Measurements from ENCODE around the gene ZNF593OS.

Gene ZNF593OS

DNA sequence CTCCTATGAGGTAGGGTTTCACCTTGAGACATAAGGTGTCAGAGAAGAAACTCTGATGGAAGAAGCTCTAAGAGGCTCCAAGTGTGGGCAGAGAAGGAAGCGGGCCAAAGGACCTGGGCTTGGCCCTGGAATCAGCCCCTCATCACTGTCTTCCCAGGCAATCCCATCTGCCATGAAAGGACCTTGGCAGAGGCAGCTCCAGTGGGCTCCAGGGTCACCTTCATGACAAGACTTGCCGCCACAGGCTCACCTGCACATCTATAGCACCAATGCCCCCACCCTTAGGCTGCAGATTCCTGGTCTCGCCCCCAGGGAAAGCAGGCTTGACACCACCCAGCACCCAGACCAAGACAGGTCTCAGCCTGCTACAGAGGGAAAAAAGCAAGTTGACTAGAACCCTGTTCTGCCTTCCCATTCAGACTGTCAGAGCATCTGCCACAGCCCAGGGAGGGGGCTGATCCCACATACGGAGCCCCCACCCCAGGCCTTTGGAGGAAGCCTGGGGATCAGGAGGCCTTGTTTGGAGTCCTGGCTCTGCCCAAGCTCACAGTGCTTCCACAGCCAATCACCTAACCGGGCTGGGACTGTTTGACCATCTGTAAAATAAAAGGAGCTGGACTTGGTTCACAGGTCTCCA is 13.2 kb downstream of the ZNF593OS start:
- no peak for DNase-seq

DNA sequence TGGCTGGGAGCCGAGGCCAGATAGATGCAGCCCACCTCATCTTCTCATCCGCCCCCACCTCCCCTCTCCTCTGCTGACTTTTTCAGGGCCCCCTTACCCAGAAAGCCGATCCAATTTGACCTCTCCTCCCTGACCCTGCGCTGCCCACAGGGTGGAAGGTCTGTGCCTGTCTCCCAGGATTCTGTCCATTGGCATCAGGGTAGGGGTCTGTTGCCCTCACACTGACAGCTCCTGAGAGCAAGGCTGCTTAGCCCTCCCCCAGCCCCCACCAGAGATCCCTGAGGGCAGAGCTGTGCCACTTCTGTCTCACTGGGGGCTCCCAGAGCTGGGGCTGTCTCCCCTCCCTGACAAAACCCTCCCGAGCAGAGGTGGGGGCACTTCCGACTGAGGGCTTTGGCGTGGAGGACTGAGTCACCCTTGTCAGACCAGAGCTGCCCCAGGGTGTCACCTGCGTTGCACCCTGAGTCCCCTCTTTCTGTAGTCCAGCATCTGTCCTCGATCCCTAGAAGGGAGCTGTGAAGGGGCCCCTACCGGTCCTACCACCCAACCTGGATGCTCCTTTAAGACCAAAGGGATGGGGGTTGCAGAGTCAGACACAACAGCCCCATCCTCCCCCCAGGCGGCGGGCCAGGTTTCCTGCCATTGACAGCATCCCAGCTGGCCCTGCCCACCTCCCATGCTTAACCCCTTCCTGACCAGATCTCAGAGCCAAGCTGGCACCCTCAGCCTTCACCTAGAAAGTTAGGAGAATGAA is 15.2 kb downstream of the ZNF593OS start:
- DNase-seq, result no peak

DNA sequence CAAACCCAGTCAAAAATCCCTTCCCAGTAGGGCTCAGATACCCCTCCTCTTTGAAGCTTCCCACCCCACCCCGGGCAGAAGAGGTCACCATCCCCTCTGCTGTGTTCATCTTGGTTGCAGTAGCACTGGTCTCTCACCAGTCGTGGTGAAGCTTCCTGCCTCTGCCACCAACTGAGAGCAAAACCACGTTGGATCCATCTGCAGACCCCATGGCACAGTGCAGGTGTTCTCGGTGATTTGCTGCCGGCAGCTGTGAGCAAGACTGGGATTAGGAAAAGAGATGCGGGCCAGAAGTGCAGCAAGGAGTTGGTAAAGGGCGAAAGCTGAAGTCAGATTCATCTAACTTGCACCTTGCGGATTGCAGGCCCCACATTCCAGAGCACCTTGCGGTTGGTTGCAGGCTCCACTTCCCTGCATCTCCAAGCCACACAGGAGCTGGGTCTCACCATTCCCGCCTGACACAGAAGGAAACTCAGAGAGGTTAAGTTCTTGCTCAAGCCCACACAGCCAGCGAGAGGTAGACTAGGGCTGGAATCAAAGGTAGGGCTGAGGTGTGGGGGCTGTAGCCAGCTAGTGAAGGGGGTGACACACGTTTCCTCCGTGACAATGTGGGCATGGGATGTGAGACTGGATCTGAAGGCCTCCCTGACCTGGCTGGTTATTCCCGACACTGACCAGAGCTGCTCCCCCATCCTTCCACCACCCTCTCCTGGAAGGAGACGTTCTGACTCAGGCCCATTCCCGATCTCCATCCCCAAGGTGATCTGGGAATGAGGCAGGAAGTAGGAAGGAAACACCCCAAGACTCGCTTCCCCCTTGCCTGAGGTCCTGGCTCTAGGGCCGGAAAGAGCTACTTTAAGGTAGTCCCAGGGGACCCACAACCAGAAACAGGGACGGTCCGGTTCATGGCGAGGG is 16.0 kb downstream of the ZNF593OS start:
- DNase-seq, result no peak

DNA sequence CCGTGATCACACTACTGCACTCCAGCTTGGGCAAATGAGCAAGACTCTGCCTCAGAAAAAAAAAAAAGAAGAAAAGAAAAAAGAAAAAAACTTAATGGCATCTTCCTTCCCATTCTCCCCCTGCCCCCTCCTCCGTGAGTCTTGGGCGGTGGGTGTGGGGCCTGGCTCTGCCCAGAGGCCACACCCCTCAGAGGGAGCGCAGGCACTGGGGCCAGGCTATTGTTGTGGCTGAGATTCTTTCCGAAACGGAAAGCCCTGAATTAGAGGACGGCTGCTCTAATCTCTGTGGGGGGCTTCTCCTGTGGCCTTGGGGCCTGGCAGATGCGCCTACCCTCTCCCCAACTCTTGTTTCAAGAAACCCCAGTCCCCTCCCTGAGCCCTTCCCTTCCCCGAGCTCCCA is 16.9 kb downstream of the ZNF593OS start:
- DNase-seq, result no peak

DNA sequence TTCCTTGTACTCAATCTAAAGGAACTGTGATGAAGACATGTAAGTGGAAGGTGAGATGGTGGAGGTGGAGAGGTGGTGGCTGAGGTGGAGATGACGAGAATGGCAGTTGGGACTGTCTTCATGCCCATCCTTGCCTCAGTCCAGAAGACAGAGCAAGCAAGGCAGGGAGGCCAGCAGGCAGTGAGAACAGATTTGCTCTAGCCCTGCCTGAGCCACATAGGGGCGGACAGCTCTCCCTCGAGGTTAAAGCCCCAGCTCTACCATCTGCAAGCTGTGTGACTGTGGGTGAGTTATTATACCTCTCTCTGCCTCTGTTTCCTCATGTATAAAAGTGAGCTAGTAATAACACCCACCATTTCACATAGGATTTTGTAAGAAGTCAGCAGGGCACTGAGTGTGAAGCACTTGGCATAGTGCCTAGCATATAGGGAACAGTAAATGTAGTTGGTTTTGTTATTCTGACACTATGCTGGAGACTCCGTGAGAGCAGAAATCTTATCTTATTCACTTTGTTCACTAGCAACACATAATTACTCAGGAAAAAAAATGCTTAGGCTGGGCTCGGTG is 17.6 kb downstream of the ZNF593OS start:
- DNase-seq, result no peak

DNA sequence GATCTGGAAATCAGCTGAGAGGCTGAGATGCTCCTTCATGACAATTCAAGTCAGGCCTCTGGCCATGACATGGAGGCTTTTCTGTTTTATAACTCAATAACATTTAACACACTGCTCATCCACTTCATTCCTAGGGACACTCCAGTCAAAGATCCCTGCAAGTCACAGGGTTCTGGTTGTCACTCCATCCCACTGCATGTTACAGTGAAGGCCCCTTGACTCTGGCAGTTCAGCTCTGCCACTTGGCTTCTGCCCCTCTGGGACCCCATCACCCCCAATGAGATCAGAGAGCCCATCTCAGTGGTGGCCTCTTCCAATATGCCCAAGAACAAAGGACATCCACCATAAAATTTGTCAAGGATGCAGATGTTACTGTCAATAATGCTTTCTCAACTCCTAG is 22.7 kb downstream of the ZNF593OS start:
- no peak for DNase-seq

DNA sequence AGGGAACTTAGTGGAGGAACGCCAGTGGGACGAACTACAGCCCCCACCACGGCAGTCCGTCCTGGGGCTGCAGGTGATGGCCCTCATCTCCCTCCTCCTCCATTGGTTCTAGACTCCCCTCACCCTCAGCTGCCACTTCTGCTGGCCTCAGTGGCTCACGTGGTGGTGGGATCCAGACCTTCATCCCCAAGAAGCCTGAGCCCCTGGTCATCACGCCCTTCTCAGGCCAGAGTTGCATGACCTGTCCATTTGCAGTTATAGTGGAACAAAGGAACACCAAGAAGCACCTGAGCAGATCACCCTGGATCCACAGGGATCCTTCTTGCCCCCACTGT is 25.7 kb downstream of the ZNF593OS start:
- DNase-seq, result no peak

DNA sequence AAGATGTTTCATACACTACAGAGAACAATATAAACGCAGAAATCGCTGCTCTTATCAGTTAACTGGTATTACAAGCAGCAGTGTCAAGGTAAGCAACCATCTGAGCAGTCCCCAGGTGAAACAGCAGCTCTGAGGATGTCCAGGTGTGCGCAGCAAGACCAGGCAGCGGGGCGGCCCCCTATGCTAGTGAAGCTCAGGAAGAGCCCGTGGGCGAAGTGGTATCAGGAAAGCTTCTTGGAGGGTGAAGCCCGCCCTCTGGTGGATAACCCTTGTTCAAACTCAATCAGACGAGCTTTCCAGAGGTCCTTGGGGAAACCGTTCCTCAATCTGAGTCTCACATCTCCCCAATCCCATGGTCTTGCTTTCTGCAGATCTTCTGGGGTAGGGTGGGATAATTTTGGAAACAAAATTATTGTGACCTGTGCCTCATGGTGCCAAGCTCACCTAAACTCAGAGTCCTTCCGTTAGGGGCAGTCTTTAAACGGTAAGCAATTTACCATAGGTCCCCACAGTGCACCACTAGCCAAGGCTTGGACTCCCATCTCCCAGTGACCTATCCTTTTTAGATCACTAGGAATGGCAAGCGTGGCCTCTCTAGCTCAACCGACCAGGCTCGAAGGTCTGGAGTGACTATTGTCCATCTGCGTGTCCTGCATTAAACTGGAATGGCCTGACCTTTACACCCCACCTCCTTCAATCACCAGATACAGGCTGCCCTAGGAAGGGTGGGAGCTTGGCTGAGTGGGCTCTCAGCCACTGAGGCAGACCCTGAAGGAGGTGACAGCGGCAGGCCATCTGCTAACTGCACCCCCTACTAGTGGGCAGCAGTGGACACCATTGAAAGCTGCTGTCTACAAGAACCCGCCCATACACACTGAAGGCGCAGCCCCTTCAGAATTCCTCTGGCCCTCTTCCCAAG is 26.3 kb downstream of the ZNF593OS start:
- DNase-seq, result peak; percentile 82

DNA sequence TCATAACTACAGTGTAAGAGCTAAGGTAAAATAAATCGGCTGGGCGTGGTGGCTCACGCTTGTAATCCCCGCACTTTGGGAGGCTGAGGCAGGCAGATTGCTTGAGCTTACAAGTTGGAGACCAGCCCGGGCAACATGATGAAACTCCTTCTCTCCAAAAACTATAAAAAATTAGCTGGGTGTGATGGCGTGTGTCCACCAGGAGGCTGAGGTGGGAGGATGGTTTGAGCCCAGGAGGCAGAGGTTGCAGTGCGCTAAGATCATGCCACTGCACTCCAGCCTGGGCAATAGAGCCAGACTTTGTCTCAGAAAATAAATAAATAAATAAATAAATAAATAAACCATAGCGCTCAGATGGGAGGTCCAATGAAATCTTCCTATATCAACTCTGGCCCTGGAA is 29.5 kb downstream of the ZNF593OS start:
- no peak for DNase-seq

DNA sequence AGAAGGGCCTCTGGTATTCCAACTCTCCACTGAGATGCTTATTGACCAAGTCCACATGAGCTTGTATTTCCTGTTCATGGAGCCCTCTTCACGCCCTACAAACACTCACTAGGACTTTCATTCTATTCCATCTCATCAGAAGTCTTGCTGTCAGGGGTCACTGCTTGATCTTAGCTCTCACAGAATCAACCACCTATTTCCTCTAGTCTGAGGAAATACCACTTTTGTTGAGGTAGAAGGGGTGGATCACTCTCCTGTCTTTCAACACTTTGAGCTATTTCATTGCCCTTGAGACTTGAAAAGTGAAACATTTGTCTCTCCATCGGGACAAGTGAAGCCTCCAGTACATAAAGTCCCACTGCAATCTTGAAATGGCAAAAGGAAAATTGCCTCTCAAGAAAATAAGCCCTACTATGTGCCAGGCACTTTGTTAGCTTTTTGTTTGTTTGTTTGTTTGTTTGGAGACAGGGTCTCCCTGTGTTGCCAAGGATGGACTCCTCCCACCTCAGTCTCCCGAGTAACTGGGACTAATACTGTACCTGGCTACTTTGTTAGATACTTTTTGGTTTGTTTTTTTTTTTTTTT is 32.6 kb downstream of the ZNF593OS start:
- no peak for DNase-seq

DNA sequence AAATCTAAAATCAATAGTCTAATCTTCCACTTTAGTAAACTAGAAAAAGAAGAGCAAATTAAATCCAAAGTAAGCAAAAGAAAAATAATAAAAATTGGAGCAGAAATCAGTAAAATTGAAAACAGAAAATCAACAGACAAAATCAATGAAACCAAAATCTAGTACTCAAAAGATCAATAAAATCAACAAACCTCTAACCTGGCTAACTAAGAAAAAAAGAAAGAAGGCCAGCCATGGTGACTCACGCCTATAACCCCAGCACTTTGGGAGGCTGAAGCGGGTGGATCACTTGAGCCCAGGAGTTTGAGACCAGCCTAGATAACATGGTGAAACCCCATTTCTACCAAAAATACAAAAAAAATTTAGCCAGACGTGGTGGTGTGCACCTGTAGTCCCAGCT is 37.2 kb downstream of the ZNF593OS start:
- no peak for DNase-seq

DNA sequence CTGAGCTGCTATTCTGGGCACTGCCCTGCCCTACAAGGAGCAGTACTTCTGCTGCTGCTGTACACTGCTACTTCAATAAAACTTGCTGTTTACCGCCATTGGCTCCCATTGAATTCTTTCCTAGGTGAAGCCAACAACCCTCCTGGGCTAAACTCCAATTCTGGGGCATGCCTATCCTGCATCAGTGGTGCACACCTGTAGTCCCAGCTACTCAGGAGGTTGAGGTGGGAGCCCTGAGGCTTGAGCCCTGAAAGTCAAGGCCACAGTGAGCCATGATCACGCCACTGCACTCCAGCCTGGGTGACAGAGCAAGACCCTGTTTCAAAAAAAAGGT is 38.8 kb downstream of the ZNF593OS start:
- no peak for DNase-seq

DNA sequence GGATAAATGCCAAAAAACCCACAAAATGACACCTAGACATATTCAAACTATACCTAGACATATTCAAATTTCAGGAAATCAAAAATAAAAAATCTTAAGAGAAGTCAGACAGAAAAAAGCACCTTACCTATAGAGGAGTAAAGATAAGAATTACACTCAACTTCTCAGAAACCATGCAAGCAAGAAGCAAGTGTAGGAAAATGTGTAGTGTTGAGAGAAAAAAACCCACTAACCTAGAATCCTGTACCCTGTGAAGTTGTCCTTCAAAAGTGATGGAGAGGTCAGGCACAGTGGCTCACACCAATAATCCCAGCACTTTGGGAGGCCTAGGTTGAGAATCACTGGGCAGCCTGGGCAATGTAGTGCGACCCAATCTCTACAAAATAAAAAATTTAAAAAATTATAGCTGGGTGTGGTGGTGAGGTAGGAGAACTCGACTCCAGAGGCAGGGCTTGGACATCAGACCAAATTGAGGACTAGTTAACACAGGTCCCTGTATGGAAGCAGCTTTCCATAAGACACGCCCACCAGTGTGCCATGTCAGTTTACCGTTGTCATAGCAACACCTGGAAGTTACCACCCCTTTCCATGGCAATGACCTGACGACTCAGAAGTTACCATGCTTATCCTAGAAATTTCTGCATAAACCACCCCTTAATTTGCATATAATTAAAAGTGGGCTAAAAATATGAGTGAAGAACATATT is 39.4 kb downstream of the ZNF593OS start:
- no peak for DNase-seq

DNA sequence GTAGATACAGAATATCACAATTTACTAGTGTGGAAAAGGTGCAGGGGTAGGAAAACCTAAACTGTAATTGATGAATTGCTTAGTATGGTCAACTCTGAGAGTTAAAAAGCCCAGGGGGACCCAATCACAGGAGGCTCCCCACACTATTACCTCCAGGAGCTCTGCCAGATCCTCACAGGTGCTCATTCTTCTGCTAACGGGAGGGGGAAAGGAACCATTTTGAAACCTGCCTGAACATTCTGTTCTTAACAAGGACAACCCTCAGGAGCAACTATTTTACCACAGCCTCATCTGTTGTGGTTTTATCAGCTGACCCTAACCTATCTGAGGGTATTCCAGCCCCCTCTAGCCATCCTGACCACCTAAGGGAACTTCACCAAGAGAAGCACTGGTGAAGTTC is 40.9 kb downstream of the ZNF593OS start:
- no peak for DNase-seq

DNA sequence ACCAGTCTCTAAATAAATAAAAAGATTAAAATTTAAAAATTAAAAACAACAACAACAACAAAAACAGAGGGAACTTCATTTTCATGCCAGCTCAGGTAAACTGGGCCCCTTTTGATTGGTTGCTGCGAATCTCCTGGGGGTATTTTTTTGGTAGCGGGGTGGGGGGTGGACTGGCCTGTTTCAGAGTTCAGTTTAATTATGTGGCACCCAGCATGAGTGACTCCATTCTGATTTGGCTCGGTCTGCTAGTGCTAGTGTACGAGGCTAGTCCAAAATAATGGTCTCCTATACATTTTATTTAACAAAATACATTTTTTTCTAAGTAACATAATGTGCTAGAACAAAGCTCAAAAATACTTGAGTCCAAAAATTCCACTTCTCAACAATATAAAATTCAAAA is 41.9 kb downstream of the ZNF593OS start:
- no peak for DNase-seq

DNA sequence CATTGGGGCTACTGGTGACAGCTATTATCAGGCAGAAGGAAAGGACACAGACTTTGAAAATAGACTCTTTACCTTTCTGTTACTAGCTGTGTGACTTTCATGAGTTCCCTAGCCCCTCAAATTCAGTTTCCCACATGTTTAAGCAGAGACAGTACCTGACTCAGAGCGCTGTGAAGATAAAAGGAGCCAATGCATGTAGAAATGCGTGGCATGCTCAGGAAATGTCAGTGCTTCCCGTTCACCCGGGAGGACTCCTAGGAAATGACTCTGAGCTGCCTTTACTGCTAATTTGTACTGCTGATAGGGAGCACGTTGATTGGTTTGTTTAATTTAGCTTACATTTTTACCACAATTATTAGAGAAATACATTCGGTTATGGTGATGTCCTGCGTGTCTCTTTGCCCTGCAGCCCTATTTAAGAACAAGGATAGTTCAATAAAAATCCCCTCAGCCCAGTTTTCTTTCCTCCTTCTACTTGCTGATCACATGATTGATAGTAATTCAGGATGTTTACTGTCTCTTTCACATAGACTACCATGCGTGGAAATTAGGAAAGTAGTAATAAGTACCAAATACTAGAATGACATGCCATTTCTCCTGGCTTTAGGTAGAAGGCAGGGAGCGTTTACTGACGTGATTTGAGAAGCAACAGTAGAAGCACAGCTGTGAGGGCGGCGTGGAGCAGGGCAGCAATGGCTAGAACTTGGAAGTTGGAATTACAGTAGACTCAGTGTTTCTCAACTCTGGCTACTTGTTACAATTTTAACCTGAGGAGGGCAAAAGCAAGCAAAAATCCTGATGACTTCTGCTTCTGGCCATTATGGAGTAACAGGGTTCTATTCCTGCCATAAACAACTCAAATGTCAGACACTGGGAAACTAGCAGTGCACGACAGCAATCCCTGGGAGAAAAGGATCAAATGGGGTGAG is 44.1 kb downstream of the ZNF593OS start:
- no peak for DNase-seq

DNA sequence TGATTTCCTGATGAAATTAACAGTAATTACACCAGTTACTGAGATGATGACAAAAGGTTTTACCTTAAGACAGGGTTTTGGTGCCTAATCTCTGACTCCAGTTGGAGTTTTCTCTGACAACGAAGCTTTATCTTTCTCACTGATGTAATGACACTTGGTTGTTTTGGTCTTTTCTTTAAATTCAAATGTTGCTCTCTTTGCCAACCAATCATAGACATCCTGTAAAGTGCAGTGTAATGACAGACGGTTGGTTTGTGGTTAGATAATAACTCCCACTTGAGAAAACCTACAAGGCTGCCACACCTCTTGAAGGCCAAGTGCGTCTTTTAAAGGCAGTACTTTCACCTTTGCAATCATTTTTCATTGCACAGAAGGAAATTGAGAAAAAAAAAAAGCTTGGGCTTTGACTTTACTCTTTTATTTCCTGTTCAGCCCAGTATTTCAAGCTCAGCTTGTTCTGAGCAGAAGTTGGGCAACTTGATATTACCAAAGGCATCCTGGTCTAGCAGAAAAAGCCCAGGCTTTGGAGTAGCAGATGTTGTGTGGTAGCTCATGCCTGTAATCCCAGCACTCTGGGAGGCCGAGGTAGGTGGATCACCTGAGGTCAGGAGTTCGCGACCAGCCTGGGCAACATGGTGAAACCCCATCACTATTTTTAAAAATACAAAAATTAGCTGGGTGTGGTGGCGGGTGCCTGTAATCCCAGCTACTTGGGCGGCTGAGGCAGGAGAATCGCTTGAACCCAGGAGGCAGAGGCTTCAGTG is 45.1 kb downstream of the ZNF593OS start:
- DNase-seq, result peak; percentile 53

DNA sequence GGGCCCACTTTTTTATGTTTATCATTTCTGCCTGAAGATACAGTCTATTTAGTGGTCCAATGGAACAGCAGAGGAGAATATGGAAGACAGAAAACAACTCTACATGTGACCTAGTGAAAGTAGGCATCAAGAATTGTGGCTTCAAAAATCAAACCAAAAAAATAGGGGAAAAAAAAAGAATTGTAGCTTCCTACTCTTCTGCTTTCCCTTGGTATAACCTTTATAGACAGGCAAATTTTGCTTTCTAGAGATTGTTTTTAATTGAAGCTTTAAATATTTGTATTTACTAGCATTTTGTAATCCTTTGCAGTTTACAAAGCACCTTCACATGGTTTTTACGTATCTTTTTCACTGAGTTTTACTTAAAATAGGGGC is 45.7 kb downstream of the ZNF593OS start:
- no peak for DNase-seq

DNA sequence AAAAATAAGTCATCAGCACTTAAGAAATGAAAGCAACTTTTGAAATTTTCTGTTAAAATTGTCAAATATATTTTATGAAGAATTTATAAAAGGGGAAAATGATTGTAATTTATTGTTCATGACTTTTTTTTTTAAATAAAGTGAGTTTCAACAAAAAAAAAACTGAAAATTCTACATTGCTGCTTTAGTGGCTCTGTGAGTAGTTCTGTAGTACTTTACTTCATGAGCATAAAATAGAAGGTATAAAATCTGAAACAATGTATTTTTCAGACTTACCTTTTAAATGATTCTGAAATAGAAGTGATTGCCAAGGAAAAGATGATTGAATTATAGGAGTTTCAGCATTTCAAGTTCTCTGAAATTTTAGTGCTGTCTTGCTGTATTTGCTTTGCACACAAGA is 46.2 kb downstream of the ZNF593OS start:
- no peak for DNase-seq

All from activated gamma-delta T cell treated with Interleukin-2 at 50 U/mL for 16 hours (primary cell).